Erythroblast (primary cell): ENCODE measurements around the gene TFE3.
"Not testable (repeated sequence)": the region's sequence is repeated elsewhere in the genome, so short reads cannot be mapped to it uniquely, and the experiment has no call there.

ENCODE experiments used
- DNase-seq, 2 experiments: peaks; one replicate each; lab custom pipeline; 2025; lab: John Stamatoyannopoulos, UW
- GATA1 ChIP-seq: IDR thresholded peaks from 2 replicates; pipeline ENCODE4 v1.6.1; 2011; ENCODE audit warnings: low read depth, mild to moderate bottlenecking, control low read depth, low read length, moderate library complexity
- POLR2A ChIP-seq: IDR thresholded peaks from 2 replicates; pipeline ENCODE4 v1.6.1; 2011; ENCODE audit warnings: mild to moderate bottlenecking, low read length

Gene TFE3

GRCh38 chrX:49002091-49002935, 40.8 kb downstream of the TFE3 start, which contains the start of gene GRIPAP1:
Gene GRIPAP1 (minus strand): TSS chrX:49002264. CDS start chrX:49002229, 35 bp downstream.
- peak; percentile 97 for DNase-seq

GRCh38 chrX:49001521-49002090, 41.6 kb downstream of the TFE3 start:
- DNase-seq: peak; percentile 73 to 75

More at GRCh38 chrX:49002091-49002935, 40.8 kb downstream of the TFE3 start, which contains the start of gene GRIPAP1:
- TF ChIP-seq GATA1: no peak
- peak; percentile 83 for TF ChIP-seq POLR2A

GRCh38 chrX:49000636-49001035, 42.5 kb downstream of the TFE3 start:
- TF ChIP-seq POLR2A: no peak
- no peak for TF ChIP-seq GATA1
- DNase-seq: no peak

More at GRCh38 chrX:49001521-49002090, 41.6 kb downstream of the TFE3 start:
- no peak for TF ChIP-seq GATA1
- TF ChIP-seq POLR2A: no peak

- no peak for TF ChIP-seq POLR2A
- no peak for TF ChIP-seq GATA1
- DNase-seq: no peak
Measured at GRCh38 chrX:48999030-48999429, 44.1 kb downstream of the TFE3 start.

- DNase-seq: no peak
Measured at GRCh38 chrX:48998391-48998790, 44.8 kb downstream of the TFE3 start.

GRCh38 chrX:48997865-48998264, 45.3 kb downstream of the TFE3 start:
- no peak for DNase-seq
- TF ChIP-seq POLR2A (no peak), GATA1 (no peak)

More at GRCh38 chrX:48998391-48998790, 44.8 kb downstream of the TFE3 start:
- TF ChIP-seq POLR2A: no peak

- DNase-seq: no peak
- no peak for TF ChIP-seq GATA1
Measured at GRCh38 chrX:48997455-48997854, 45.7 kb downstream of the TFE3 start.

GRCh38 chrX:48996969-48997368, 46.2 kb downstream of the TFE3 start:
- no peak for TF ChIP-seq POLR2A
- TF ChIP-seq GATA1: no peak
- peak; percentile 15 to 29 for DNase-seq

- no peak for DNase-seq
- TF ChIP-seq GATA1 (no peak), POLR2A (no peak)
Measured at GRCh38 chrX:48992341-48992740, 50.8 kb downstream of the TFE3 start.

- no peak for DNase-seq
Measured at GRCh38 chrX:48989483-48989882, 53.7 kb downstream of the TFE3 start.

GRCh38 chrX:48983896-48984295, 59.3 kb downstream of the TFE3 start:
- TF ChIP-seq POLR2A (no peak), GATA1 (no peak)

More at GRCh38 chrX:48989483-48989882, 53.7 kb downstream of the TFE3 start:
- TF ChIP-seq POLR2A (no peak), GATA1 (no peak)

GRCh38 chrX:48983081-48983480, 60.1 kb downstream of the TFE3 start:
- TF ChIP-seq GATA1 (no peak), POLR2A (no peak)
- no peak for DNase-seq

More at GRCh38 chrX:48983896-48984295, 59.3 kb downstream of the TFE3 start:
- no peak for DNase-seq

GRCh38 chrX:48981178-48981577, 62.0 kb downstream of the TFE3 start:
- DNase-seq: no peak
- TF ChIP-seq GATA1 (no peak), POLR2A (no peak)

- DNase-seq: not testable (repeated sequence)
Measured at GRCh38 chrX:48980341-48980740, 62.8 kb downstream of the TFE3 start.
